ENCODE measurements around the gene UGT3A2. TPM values are rescaled to one million over a fixed set of nuclear protein-coding genes. Genes with fewer than 3 reads are reported as not detected.

UGT3A2 gene
- total RNA-seq, 1 experiment from 2014 or later: 13.7 TPM

DNA sequence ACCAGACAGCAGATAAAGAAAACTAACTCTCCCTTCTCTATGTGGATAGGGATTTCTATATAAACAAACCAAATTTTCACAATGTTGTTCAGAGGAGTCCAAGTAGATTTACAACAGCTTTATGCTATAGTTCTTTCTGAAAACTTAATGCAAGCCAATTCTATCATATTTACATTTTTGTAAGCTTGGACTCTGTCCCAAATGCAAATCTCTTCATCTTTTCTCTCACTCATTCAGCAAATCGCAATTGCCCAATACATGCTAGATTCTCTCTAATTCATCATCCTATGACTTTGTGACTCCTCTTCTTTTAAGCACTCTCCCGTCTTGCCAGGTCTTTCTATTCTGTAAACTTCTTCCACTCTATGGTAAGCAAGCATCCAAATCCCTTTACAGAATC, 39.1 kb upstream of the UGT3A2 start:
- Histone ChIP-seq H3K9ac (ENCODE audit: extremely low read depth, insufficient read length, low read length) (no peak overlapping the region), H4K91ac (ENCODE audit: insufficient read length, low read depth, low read length) (no peak overlapping the region), H4K20me1 (ENCODE audit: control insufficient read depth, insufficient read depth, insufficient read length) (no peaks in the 10 kb centered on the region), H2BK5ac (ENCODE audit: insufficient read length, low read length) (no peak overlapping the region), H3K23me2 (ENCODE audit: insufficient read length, low read depth, low read length, poor library complexity, severe bottlenecking) (no peaks in the 10 kb centered on the region), H2BK15ac (ENCODE audit: low read depth, low read length) (no peak overlapping the region), H3K9me3 (ENCODE audit: control insufficient read depth, low read depth, low read length) (no peaks in the 10 kb centered on the region), H3K14ac (ENCODE audit: insufficient read depth, low read length) (no peak overlapping the region), H3K23ac (ENCODE audit: insufficient read length, low read depth, low read length) (no peak overlapping the region), H3T11ph (ENCODE audit: low read length) (no peak overlapping the region), H3K18ac (ENCODE audit: insufficient read length, low read depth, low read length) (no peak overlapping the region), H2BK20ac (ENCODE audit: low read depth, low read length, poor library complexity, severe bottlenecking) (no peak overlapping the region), H4K5ac (ENCODE audit: insufficient read length, low read depth, low read length) (no peak overlapping the region), H3K79me2 (ENCODE audit: insufficient read depth, low read length) (no peaks in the 10 kb centered on the region), H3K79me1 (ENCODE audit: insufficient read depth, low read depth, low read length, poor library complexity, severe bottlenecking) (no peaks in the 10 kb centered on the region), H3K4me1 (ENCODE audit: insufficient read depth, low read length) (no peaks in the 10 kb centered on the region), H2AFZ (ENCODE audit: low read length) (no peak overlapping the region), H3K27ac (ENCODE audit: insufficient read length, low read depth, low read length) (no peak overlapping the region), H3K4ac (ENCODE audit: low read depth, low read length) (no peak overlapping the region), H3K56ac (ENCODE audit: insufficient read length, low read depth, low read length) (no peak overlapping the region), H3K27me3 (ENCODE audit: insufficient read depth, low read length) (no peaks in the 10 kb centered on the region), H3K4me2 (ENCODE audit: insufficient read depth, insufficient read length, low read length) (no peak overlapping the region), H2AK5ac (ENCODE audit: insufficient read length, low read length) (no peak overlapping the region), H2BK120ac (ENCODE audit: low read depth, low read length, poor library complexity, severe bottlenecking) (no peak overlapping the region), H2BK12ac (ENCODE audit: insufficient read length, low read depth, low read length) (no peak overlapping the region), H4K8ac (replicated peaks; ENCODE audit: insufficient read length, low read depth, low read length) (no peak overlapping the region)
- Mint-ChIP-seq H3K4me3 (no peak overlapping the region), H3K27me3 (ENCODE audit: low read depth) (no peaks in the 10 kb centered on the region), H3K36me3 (ENCODE audit: insufficient read depth in 1 of 3, low read depth in 3 of 3) (peaks cover 0 to 2% (median 0%) of the 10 kb centered on the region in 3 experiments; a peak in 1 of 7 replicates), H3K4me1 (peaks cover 8 to 12% of the 10 kb centered on the region in 2 experiments), H3K27ac (no peak overlapping the region), H3K9me3 (no peaks in the 10 kb centered on the region)
- TF ChIP-seq, protein P1, sequence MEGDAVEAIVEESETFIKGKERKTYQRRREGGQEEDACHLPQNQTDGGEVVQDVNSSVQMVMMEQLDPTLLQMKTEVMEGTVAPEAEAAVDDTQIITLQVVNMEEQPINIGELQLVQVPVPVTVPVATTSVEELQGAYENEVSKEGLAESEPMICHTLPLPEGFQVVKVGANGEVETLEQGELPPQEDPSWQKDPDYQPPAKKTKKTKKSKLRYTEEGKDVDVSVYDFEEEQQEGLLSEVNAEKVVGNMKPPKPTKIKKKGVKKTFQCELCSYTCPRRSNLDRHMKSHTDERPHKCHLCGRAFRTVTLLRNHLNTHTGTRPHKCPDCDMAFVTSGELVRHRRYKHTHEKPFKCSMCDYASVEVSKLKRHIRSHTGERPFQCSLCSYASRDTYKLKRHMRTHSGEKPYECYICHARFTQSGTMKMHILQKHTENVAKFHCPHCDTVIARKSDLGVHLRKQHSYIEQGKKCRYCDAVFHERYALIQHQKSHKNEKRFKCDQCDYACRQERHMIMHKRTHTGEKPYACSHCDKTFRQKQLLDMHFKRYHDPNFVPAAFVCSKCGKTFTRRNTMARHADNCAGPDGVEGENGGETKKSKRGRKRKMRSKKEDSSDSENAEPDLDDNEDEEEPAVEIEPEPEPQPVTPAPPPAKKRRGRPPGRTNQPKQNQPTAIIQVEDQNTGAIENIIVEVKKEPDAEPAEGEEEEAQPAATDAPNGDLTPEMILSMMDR (conservative IDR thresholded peaks at IDR 0.05): no peak
- WGBS (ENCODE audit: extremely low coverage, insufficient read length, low lambda C conversion rate): no CpG with 5 or more reads among the region's 2 CpGs
- DNase-seq: no peak

All from H9 (cell line).